ENCODE results near the gene POLR2B.
"Not testable (repeated sequence)": the region's sequence is repeated elsewhere in the genome, so short reads cannot be mapped to it uniquely, and the experiment has no call there.

POLR2B gene

GRCh38 chr4:56978750-56979303, at the start of gene POLR2B:
Gene POLR2B (plus strand): TSS chr4:56978896. CDS start chr4:56978986, 90 bp downstream.
- DNase-seq = peak; percentile 80

- DNase-seq = no peak
Observed at GRCh38 chr4:56930638-56931037, 48.1 kb upstream of the POLR2B start.

- DNase-seq = no peak
Observed at GRCh38 chr4:56931924-56932323, 46.8 kb upstream of the POLR2B start.

- DNase-seq = no peak
Observed at GRCh38 chr4:56937262-56937661, 41.4 kb upstream of the POLR2B start.

- not testable (repeated sequence) for DNase-seq
Observed at GRCh38 chr4:56939826-56940225, 38.9 kb upstream of the POLR2B start.

- no peak for DNase-seq
Observed at GRCh38 chr4:56940403-56940802, 38.3 kb upstream of the POLR2B start.

GRCh38 chr4:56940971-56941370, 37.7 kb upstream of the POLR2B start:
- no peak for DNase-seq

- no peak for DNase-seq
Observed at GRCh38 chr4:56941403-56941802, 37.3 kb upstream of the POLR2B start.

GRCh38 chr4:56953680-56954520, 24.8 kb upstream of the POLR2B start:
- DNase-seq = no peak

- DNase-seq = peak; percentile 27
Observed at GRCh38 chr4:56958111-56958517, 20.6 kb upstream of the POLR2B start.

GRCh38 chr4:56959100-56959499, 19.6 kb upstream of the POLR2B start:
- no peak for DNase-seq

- no peak for DNase-seq
Observed at GRCh38 chr4:56961107-56961500, 17.6 kb upstream of the POLR2B start.

- DNase-seq = no peak
Observed at GRCh38 chr4:56971383-56971782, 7.3 kb upstream of the POLR2B start.

GRCh38 chr4:56972389-56972788, 6.3 kb upstream of the POLR2B start:
- DNase-seq = no peak

- DNase-seq = no peak
Observed at GRCh38 chr4:56972809-56973208, 5.9 kb upstream of the POLR2B start.

GRCh38 chr4:56973336-56973735, 5.4 kb upstream of the POLR2B start:
- DNase-seq = no peak

GRCh38 chr4:56976283-56976836, 2.3 kb upstream of the POLR2B start:
- DNase-seq = no peak

GRCh38 chr4:56976837-56977320, 1.8 kb upstream of the POLR2B start:
- DNase-seq = no peak

- DNase-seq = peak; percentile 94
Observed at GRCh38 chr4:56977321-56978012, 1.2 kb upstream of the POLR2B start, which contains the start of gene NOA1. Gene NOA1 (minus strand): TSS chr4:56977606. CDS start chr4:56977585, 21 bp downstream.

GRCh38 chr4:56979421-56980072, 851 bp downstream of the POLR2B start:
- no peak for DNase-seq

GRCh38 chr4:56981795-56982201, 3.1 kb downstream of the POLR2B start:
- DNase-seq = no peak

GRCh38 chr4:56986192-56986591, 7.5 kb downstream of the POLR2B start:
- DNase-seq = no peak

GRCh38 chr4:56986952-56987351, 8.3 kb downstream of the POLR2B start:
- no peak for DNase-seq
